ENCODE data around the gene CYTH3. TPM values are rescaled to one million over a fixed set of nuclear protein-coding genes. Genes with fewer than 3 reads are reported as not detected.

Gene CYTH3
- total RNA-seq, 1 experiment from 2014 or later: 16.7 TPM

- H3K27ac ChIP-seq (ENCODE audit: low read depth, low read length): no peak overlapping the region
- no peak for TF ChIP-seq MAX (IDR thresholded peaks at IDR 0.05)
- TF ChIP-seq REST (IDR thresholded peaks at IDR 0.05; ENCODE audit: low read depth): no peak
- no peak for TF ChIP-seq EZH2phosphoT487 (IDR thresholded peaks at IDR 0.05; ENCODE audit: borderline replicate concordance)
- no peak for TF ChIP-seq TCF7L2 (IDR thresholded peaks at IDR 0.05; ENCODE audit: borderline replicate concordance, extremely low read depth, insufficient read depth, insufficient read length)
- TF ChIP-seq SIN3A (IDR thresholded peaks at IDR 0.05; ENCODE audit: low read depth): no peak
- TF ChIP-seq EZH2 (IDR thresholded peaks at IDR 0.05): no peak
- no peak for TF ChIP-seq SP1 (IDR thresholded peaks at IDR 0.05; ENCODE audit: low read depth)
- no peak for TF ChIP-seq CEBPB (IDR thresholded peaks at IDR 0.05; ENCODE audit: low read depth)
- no peak for TF ChIP-seq JUND (IDR thresholded peaks at IDR 0.05)
- no peak for TF ChIP-seq EGR1 (IDR thresholded peaks at IDR 0.05; ENCODE audit: low read depth)
- TF ChIP-seq FOSL1 (IDR thresholded peaks at IDR 0.05; ENCODE audit: low read depth): no peak
- no peak for TF ChIP-seq SRF (IDR thresholded peaks at IDR 0.05; ENCODE audit: low read depth)
- no peak for TF ChIP-seq CTCF (IDR thresholded peaks at IDR 0.05 in 2 of 3, conservative IDR thresholded peaks at IDR 0.05 in 1 of 3; ENCODE audit: borderline replicate concordance in 1 of 3, insufficient read depth in 1 of 3, low read depth in 2 of 3, low read length in 2 of 3)
- TF ChIP-seq ZFX (IDR thresholded peaks at IDR 0.05): no peak
- no peaks in the 10 kb centered on the region for H4K20me1 ChIP-seq (ENCODE audit: insufficient read depth)
- H3K4me3 ChIP-seq (replicated peaks in 1 of 2; ENCODE audit: low read depth in 1 of 2, low read length in 2 of 2): no peak overlapping the region
- no TSS peak for BruUV-seq (replicated peaks)
- no peak overlapping the region for H3K4me2 ChIP-seq (ENCODE audit: low read length)
- ChIA-PET POLR2A (no interaction called here), RAD21 (ENCODE audit: low non-redundant PET in 1 of 2, low total read pairs in 2 of 2, uncharacterized antibody in 2 of 2, unreplicated experiment in 2 of 2) (no interaction called here), CTCF (interaction anchor here (1.7 kb wide), 1 partner anchor 108 kb away, joined by 4 read pairs; no protein-coding TSS in a partner anchor)
- no peaks in the 10 kb centered on the region for H3K9me3 ChIP-seq (ENCODE audit: control insufficient read depth in 1 of 2, insufficient read depth in 1 of 2, low read depth in 1 of 2, low read length in 2 of 2)
- DNase-seq (ENCODE audit: low read depth, low spot score) (no peak), ATAC-seq (no peak)
- no peak overlapping the region for H2AFZ ChIP-seq (ENCODE audit: low read depth, low read length, poor library complexity, severe bottlenecking)
- no peaks in the 10 kb centered on the region for H3K36me3 ChIP-seq (ENCODE audit: control insufficient read depth in 1 of 2, insufficient read depth in 2 of 2, low read length in 2 of 2)
- intact Hi-C loops (cut with micrococcal nuclease): no loop called here
- H3K27me3 ChIP-seq (ENCODE audit: insufficient read depth, low read length): no peaks in the 10 kb centered on the region
- no peaks in the 10 kb centered on the region for H3K9me2 ChIP-seq (ENCODE audit: insufficient read depth)
- H3K4me1 ChIP-seq (ENCODE audit: control insufficient read depth in 1 of 2, insufficient read depth in 2 of 2, low read length in 2 of 2): peaks cover 11 to 25% of the 10 kb centered on the region in 2 experiments
- H3K9ac ChIP-seq (ENCODE audit: low read length): no peak overlapping the region
- peaks cover 70% of the 10 kb centered on the region for H3K79me2 ChIP-seq (ENCODE audit: insufficient read depth, low read length)
Measured at GRCh38 chr7:6268023-6268900, 4.2 kb downstream of the CYTH3 start.
